Trophoblast cell (in vitro differentiated cells and primary cell): Measurements from ENCODE around the gene SLIT3.

Experiments used
- DNase-seq, 2 donors: peaks; one replicate each; pipeline ENCODE4 v3.0.0-alpha.2; 2016
- H2AFZ ChIP-seq: 2 replicates; pipeline ENCODE4 v1.6.1; 2013; ENCODE audit warnings: low read length, moderate library complexity, mild to moderate bottlenecking; ENCODE audit not compliant: insufficient read depth, poor library complexity
- H2AK5ac ChIP-seq: 2 replicates; pipeline ENCODE4 v1.6.1; 2013; ENCODE audit warnings: mild to moderate bottlenecking, low read length
- H2BK120ac ChIP-seq: 2 replicates; pipeline ENCODE4 v1.6.1; 2013; ENCODE audit warnings: low read length, mild to moderate bottlenecking, moderate library complexity; ENCODE audit not compliant: insufficient read depth, poor library complexity
- H2BK12ac ChIP-seq: 2 replicates; pipeline ENCODE4 v1.6.1; 2013; ENCODE audit warnings: mild to moderate bottlenecking, low read length, moderate library complexity
- H2BK5ac ChIP-seq: 2 replicates; pipeline ENCODE4 v1.6.1; 2013; ENCODE audit warnings: low read length, low read depth, moderate library complexity, mild to moderate bottlenecking; ENCODE audit not compliant: poor library complexity
- H3K14ac ChIP-seq: 2 replicates; pipeline ENCODE4 v1.6.1; 2013; ENCODE audit warnings: mild to moderate bottlenecking, low read length
- H3K18ac ChIP-seq: 2 replicates; pipeline ENCODE4 v1.6.1; 2013; ENCODE audit warnings: mild to moderate bottlenecking, low read length
- H3K23ac ChIP-seq: 2 replicates; pipeline ENCODE4 v1.6.1; 2013; ENCODE audit warnings: low read length
- H3K27ac ChIP-seq: 2 replicates; pipeline ENCODE4 v1.5.1; 2013; ENCODE audit warnings: low read depth, mild to moderate bottlenecking, inconsistent platforms, low read length, moderate library complexity
- H3K27me3 ChIP-seq: 2 replicates; pipeline ENCODE4 v1.6.1; 2013; ENCODE audit warnings: inconsistent platforms, mild to moderate bottlenecking, low read length, moderate library complexity; ENCODE audit not compliant: insufficient read depth
- H3K36me3 ChIP-seq, 2 experiments: 1 replicate in 1 of 2; 2 replicates in 1 of 2; pipeline ENCODE4 v1.6.1; 2013; ENCODE audit warnings: low read length in 2 of 2, mild to moderate bottlenecking in 2 of 2, moderate library complexity in 1 of 2; ENCODE audit not compliant: insufficient read depth in 2 of 2, control insufficient read depth in 1 of 2
- H3K4ac ChIP-seq: 2 replicates; pipeline ENCODE4 v1.6.1; 2013; ENCODE audit warnings: low read depth, mild to moderate bottlenecking, low read length, moderate library complexity
- H3K4me1 ChIP-seq, 2 experiments: 1 replicate in 1 of 2; 2 replicates in 1 of 2; pipeline ENCODE4 v1.6.1; 2013; ENCODE audit warnings: low read length in 2 of 2, mild to moderate bottlenecking in 2 of 2, moderate library complexity in 1 of 2; ENCODE audit not compliant: insufficient read depth in 2 of 2, control insufficient read depth in 1 of 2
- H3K4me2 ChIP-seq: 2 replicates; pipeline ENCODE4 v1.6.1; 2013; ENCODE audit warnings: inconsistent platforms, mild to moderate bottlenecking, low read length, moderate library complexity
- H3K4me3 ChIP-seq: 2 replicates; pipeline ENCODE4 v1.5.1; 2013; ENCODE audit warnings: mild to moderate bottlenecking, low read depth, low read length, inconsistent platforms
- H3K79me1 ChIP-seq: one replicate; pipeline ENCODE4 v1.6.1; 2013; ENCODE audit warnings: low read length
- H3K79me2 ChIP-seq: 2 replicates; pipeline ENCODE4 v1.6.1; 2013; ENCODE audit warnings: low read length, mild to moderate bottlenecking; ENCODE audit not compliant: control insufficient read depth, insufficient read depth, poor library complexity
- H3K9ac ChIP-seq: 2 replicates; pipeline ENCODE4 v1.6.1; 2013; ENCODE audit warnings: mild to moderate bottlenecking, low read length
- H3K9me3 ChIP-seq: 2 replicates; pipeline ENCODE4 v1.6.1; 2013; ENCODE audit warnings: low read depth, mild to moderate bottlenecking, control low read depth, inconsistent platforms, low read length; ENCODE audit not compliant: insufficient read depth
- H4K12ac ChIP-seq: 2 replicates; pipeline ENCODE4 v1.6.1; 2013; ENCODE audit warnings: low read depth, mild to moderate bottlenecking, low read length, moderate library complexity
- H4K8ac ChIP-seq: 2 replicates; pipeline ENCODE4 v1.6.1; 2013; ENCODE audit warnings: low read depth, mild to moderate bottlenecking, low read length, moderate library complexity
- H4K91ac ChIP-seq: one replicate; pipeline ENCODE4 v1.6.1; 2013; ENCODE audit warnings: low read depth, mild to moderate bottlenecking, low read length, moderate library complexity
- WGBS: extraction: QIAGEN DNeasy Blood & Tissue Kit; methylation state at CpG from one replicate; pipeline ENCODE4 v1.1.7; 2013; ENCODE audit warnings: missing lambda C conversion rate; ENCODE audit not compliant: insufficient read length, insufficient coverage; ENCODE audit errors: extremely low coverage; 5-methylcytosine and 5-hydroxymethylcytosine counted together

The SLIT3 gene

DNA sequence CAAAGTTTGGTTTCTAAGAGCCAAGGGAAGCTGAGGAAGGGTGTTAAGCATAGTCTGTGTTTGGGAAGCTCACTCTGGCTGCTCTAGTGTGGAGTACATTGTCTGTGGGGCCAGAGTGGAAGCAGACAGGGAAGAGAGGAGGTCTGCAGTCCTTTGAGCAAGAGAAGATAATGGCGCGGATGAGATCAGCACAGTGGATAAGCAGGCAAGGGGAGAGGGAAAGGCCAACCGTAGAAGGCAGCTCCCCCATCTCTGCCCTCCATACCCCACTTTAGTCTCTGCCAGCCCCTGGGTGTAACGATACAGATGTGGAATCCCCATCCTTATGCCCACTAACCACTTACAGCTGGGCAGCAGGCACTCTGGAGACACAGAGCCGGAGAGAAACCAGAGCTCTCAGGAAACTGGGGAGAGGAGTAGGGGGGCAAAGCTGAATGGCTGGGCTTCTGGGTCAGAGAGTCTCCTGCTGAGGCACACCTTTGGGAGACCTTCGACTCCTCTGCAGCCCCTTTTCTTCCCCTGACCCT, 75.0 kb downstream of the SLIT3 start:
- H3K18ac ChIP-seq = no peak overlapping the region
- no peaks in the 10 kb centered on the region for H3K79me2 ChIP-seq
- H3K4me1 ChIP-seq = peaks cover 0 to 12% of the 10 kb centered on the region in 2 experiments
- no peak for DNase-seq
- WGBS = no CpG with 5 or more reads among the region's 6 CpGs
- H3K9ac ChIP-seq = no peak overlapping the region
- H3K23ac ChIP-seq = no peak overlapping the region
- H3K9me3 ChIP-seq = no peaks in the 10 kb centered on the region
- no peak overlapping the region for H4K8ac ChIP-seq
- no peaks in the 10 kb centered on the region for H3K79me1 ChIP-seq
- no peak overlapping the region for H3K14ac ChIP-seq
- no peak overlapping the region for H4K12ac ChIP-seq
- H3K27ac ChIP-seq = no peak overlapping the region
- no peaks in the 10 kb centered on the region for H3K27me3 ChIP-seq
- no peak overlapping the region for H3K4me3 ChIP-seq
- no peak overlapping the region for H3K4me2 ChIP-seq
- H2BK5ac ChIP-seq = no peak overlapping the region
- no peak overlapping the region for H3K4ac ChIP-seq
- H2AFZ ChIP-seq = no peak overlapping the region
- H4K91ac ChIP-seq = no peak overlapping the region
- H2AK5ac ChIP-seq = no peak overlapping the region
- H2BK12ac ChIP-seq = no peak overlapping the region
- H2BK120ac ChIP-seq = no peak overlapping the region
- H3K36me3 ChIP-seq = no peaks in the 10 kb centered on the region

DNA sequence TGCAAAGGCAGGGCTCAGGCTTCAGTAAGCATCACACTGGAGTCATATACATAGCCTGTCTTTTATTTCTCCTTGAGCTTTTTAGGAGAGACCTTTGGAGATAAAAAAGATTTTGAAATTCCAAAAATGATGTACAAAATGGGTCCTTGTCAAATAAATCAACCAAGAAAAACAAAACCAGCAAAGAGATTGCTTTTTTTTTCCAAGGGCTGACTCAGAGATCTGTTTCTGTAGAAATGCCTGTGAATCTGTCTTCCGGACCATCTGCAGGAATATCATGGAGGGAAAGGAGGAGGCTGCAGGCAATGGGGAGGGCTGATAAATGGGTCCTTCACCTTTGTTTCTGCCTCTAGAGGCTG, 77.4 kb downstream of the SLIT3 start:
- Histone ChIP-seq H3K4me2 (no peak overlapping the region), H2AFZ (no peak overlapping the region), H3K27me3 (no peaks in the 10 kb centered on the region), H3K4me1 (peaks cover 9 to 22% of the 10 kb centered on the region in 2 experiments), H3K4ac (no peak overlapping the region), H3K27ac (no peak overlapping the region), H3K36me3 (no peaks in the 10 kb centered on the region), H4K91ac (no peak overlapping the region), H2AK5ac (no peak overlapping the region), H3K14ac (no peak overlapping the region), H2BK12ac (no peak overlapping the region), H3K23ac (no peak overlapping the region), H3K79me2 (no peaks in the 10 kb centered on the region), H4K12ac (no peak overlapping the region), H3K9ac (peak overlapping the region; percentile 42), H3K4me3 (no peak overlapping the region), H2BK120ac (no peak overlapping the region), H3K18ac (no peak overlapping the region), H2BK5ac (no peak overlapping the region), H3K79me1 (no peaks in the 10 kb centered on the region), H4K8ac (no peak overlapping the region), H3K9me3 (no peaks in the 10 kb centered on the region)
- DNase-seq = no peak
- WGBS = no CpG with 5 or more reads among the region's 1 CpG

DNA sequence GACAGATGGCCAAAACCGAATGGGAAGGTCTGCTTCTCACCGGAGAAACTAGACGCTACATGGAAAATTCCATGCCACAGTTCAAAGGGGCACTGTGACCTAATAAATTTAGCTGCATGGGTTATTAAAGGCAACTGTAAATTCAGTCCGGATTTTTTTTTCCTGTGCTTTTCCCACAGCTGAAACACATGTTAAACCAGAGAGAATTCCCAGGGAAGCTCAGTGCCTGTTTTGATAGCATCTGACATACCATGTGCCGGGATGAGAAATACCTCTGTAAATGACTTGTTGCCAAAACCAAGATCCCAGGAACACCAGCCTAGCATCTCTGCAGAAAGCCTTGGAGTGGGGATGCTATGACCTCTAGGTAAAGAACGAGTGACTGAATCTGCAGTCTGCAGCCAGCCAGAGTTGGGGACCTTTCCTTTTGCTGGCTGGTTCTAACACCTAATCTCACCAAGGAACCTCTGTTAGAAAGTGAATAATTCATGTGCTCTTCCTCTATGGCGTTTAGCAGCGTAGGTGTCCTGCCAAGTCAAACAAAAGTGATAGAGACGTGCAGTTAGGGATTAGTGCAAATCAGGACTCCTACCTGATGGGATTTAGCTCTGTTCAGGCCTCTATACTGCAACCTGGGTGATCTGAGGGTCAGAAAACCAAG, 77.9 kb downstream of the SLIT3 start:
- no peak overlapping the region for H3K4ac ChIP-seq
- H3K4me3 ChIP-seq = no peak overlapping the region
- peaks cover 9 to 27% of the 10 kb centered on the region in 2 experiments for H3K4me1 ChIP-seq
- no peaks in the 10 kb centered on the region for H3K36me3 ChIP-seq
- no peak overlapping the region for H3K4me2 ChIP-seq
- no peak overlapping the region for H2AFZ ChIP-seq
- H3K27me3 ChIP-seq = no peaks in the 10 kb centered on the region
- no peak for DNase-seq
- H3K14ac ChIP-seq = no peak overlapping the region
- peak overlapping the region; percentile 0 for H3K27ac ChIP-seq
- peak overlapping the region; percentile 42 for H3K9ac ChIP-seq
- H3K18ac ChIP-seq = no peak overlapping the region
- no peaks in the 10 kb centered on the region for H3K79me1 ChIP-seq
- no peak overlapping the region for H4K8ac ChIP-seq
- no peak overlapping the region for H4K91ac ChIP-seq
- WGBS = no CpG with 5 or more reads among the region's 9 CpGs
- no peak overlapping the region for H2BK120ac ChIP-seq
- no peak overlapping the region for H3K23ac ChIP-seq
- no peak overlapping the region for H2BK12ac ChIP-seq
- H3K9me3 ChIP-seq = no peaks in the 10 kb centered on the region
- no peak overlapping the region for H2BK5ac ChIP-seq
- no peaks in the 10 kb centered on the region for H3K79me2 ChIP-seq
- no peak overlapping the region for H2AK5ac ChIP-seq
- no peak overlapping the region for H4K12ac ChIP-seq

- no peak overlapping the region for H2BK5ac ChIP-seq
- no peak overlapping the region for H3K14ac ChIP-seq
- no peaks in the 10 kb centered on the region for H3K79me2 ChIP-seq
- no peak for DNase-seq
- no peak overlapping the region for H3K18ac ChIP-seq
- H3K9me3 ChIP-seq = no peaks in the 10 kb centered on the region
- H2BK12ac ChIP-seq = no peak overlapping the region
- peaks cover 2% of the 10 kb centered on the region for H3K79me1 ChIP-seq
- no peak overlapping the region for H4K8ac ChIP-seq
- no peak overlapping the region for H3K9ac ChIP-seq
- no peaks in the 10 kb centered on the region for H3K27me3 ChIP-seq
- no peak overlapping the region for H3K4me2 ChIP-seq
- H4K12ac ChIP-seq = no peak overlapping the region
- H2AFZ ChIP-seq = no peak overlapping the region
- H3K4me3 ChIP-seq = no peak overlapping the region
- H2BK120ac ChIP-seq = no peak overlapping the region
- H3K27ac ChIP-seq = no peak overlapping the region
- peaks cover 16 to 33% of the 10 kb centered on the region in 2 experiments for H3K4me1 ChIP-seq
- no peaks in the 10 kb centered on the region for H3K36me3 ChIP-seq
- no peak overlapping the region for H3K23ac ChIP-seq
- H3K4ac ChIP-seq = no peak overlapping the region
- WGBS = no CpG with 5 or more reads among the region's 5 CpGs
- H2AK5ac ChIP-seq = no peak overlapping the region
- H4K91ac ChIP-seq = no peak overlapping the region
Measured at GRCh38 chr5:169221519-169221918, 79.4 kb downstream of the SLIT3 start.
